Measurements from ENCODE around the gene COQ4.

- peak in 1 of 4 donors; percentile 26 for TF ChIP-seq POLR2A (IDR thresholded peaks at IDR 0.05)
- TF ChIP-seq, protein P1, sequence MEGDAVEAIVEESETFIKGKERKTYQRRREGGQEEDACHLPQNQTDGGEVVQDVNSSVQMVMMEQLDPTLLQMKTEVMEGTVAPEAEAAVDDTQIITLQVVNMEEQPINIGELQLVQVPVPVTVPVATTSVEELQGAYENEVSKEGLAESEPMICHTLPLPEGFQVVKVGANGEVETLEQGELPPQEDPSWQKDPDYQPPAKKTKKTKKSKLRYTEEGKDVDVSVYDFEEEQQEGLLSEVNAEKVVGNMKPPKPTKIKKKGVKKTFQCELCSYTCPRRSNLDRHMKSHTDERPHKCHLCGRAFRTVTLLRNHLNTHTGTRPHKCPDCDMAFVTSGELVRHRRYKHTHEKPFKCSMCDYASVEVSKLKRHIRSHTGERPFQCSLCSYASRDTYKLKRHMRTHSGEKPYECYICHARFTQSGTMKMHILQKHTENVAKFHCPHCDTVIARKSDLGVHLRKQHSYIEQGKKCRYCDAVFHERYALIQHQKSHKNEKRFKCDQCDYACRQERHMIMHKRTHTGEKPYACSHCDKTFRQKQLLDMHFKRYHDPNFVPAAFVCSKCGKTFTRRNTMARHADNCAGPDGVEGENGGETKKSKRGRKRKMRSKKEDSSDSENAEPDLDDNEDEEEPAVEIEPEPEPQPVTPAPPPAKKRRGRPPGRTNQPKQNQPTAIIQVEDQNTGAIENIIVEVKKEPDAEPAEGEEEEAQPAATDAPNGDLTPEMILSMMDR (IDR thresholded peaks at IDR 0.05) = peak in 1 of 6 experiments; percentile 13
Measured at GRCh38 chr9:128322404-128323211, at the start of gene COQ4, which contains the start of gene TRUB2.

Data from esophagus squamous epithelium (tissue), 4 donors.